Measurements from ENCODE around the gene MAGI2.

DNA sequence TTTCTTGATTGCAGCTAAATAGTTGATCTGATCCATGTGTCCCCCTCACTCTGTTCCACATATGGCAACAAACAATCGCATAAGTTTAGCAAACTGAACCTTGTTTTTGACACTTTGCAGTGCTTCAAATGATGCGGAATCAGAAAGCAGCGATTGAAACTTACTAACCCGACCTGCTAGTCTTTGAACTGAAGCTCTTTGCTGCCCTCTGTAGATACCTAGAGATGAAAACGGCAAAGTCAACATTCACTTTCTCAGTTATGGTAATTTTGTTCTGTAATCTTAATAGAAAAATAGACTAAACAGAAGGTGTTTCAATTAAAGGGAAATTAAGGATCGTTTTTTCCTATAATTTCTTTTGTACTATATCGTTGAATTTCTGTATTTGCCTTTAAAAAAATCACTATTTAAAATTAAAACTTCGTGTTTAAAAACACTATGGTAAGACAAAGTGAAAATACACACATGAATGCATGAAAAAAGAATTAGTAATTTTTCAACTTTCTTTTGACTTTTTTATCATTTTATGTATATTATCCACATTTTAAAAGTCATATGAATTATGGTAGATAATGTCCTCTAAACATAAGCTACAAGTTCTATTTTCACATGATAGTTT is 276.5 kb downstream of the MAGI2 start:
- TF ChIP-seq, protein P1, sequence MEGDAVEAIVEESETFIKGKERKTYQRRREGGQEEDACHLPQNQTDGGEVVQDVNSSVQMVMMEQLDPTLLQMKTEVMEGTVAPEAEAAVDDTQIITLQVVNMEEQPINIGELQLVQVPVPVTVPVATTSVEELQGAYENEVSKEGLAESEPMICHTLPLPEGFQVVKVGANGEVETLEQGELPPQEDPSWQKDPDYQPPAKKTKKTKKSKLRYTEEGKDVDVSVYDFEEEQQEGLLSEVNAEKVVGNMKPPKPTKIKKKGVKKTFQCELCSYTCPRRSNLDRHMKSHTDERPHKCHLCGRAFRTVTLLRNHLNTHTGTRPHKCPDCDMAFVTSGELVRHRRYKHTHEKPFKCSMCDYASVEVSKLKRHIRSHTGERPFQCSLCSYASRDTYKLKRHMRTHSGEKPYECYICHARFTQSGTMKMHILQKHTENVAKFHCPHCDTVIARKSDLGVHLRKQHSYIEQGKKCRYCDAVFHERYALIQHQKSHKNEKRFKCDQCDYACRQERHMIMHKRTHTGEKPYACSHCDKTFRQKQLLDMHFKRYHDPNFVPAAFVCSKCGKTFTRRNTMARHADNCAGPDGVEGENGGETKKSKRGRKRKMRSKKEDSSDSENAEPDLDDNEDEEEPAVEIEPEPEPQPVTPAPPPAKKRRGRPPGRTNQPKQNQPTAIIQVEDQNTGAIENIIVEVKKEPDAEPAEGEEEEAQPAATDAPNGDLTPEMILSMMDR (conservative IDR thresholded peaks at IDR 0.05; ENCODE audit: low read length) = peak; percentile 72
- TF ChIP-seq EZH2phosphoT487 (IDR thresholded peaks at IDR 0.05; ENCODE audit: borderline replicate concordance) = no peak

Measured in Loucy (cell line).